ENCODE data around the gene ZC3HAV1L.

- no peak for TF ChIP-seq CTCF (IDR thresholded peaks at IDR 0.05)
- TF ChIP-seq CEBPB (IDR thresholded peaks at IDR 0.05) = no peak
- TF ChIP-seq MAZ (IDR thresholded peaks at IDR 0.05; ENCODE audit: borderline replicate concordance, low read depth, low read length) = no peak
These were observed 48.9 kb upstream of the ZC3HAV1L start for GRCh38 chr7:139084709-139085108.
